IMR-90 (cell line): ENCODE results near the gene DENND10.

Experiments
- BHLHE40 ChIP-seq: fragments of 150-350 bp; IDR thresholded peaks from 2 replicates; pipeline ENCODE4 v1.6.1; 2016; ENCODE audit warnings: mild to moderate bottlenecking, low read depth, low read length
- CTCF ChIP-seq: conservative IDR thresholded peaks from 2 replicates; pipeline ENCODE4 v1.5.1; 2012; ENCODE audit warnings: mild to moderate bottlenecking, low read depth, low read length, improper control_type of control experiment
- FOS ChIP-seq: fragments of 150-350 bp; IDR thresholded peaks from 2 replicates; pipeline ENCODE4 v1.6.1; 2016; ENCODE audit warnings: low read depth, low read length
- MAFK ChIP-seq: IDR thresholded peaks from 2 replicates; pipeline ENCODE4 v1.6.1; 2012; ENCODE audit warnings: low read depth, low read length, improper control_type of control experiment
- MAZ ChIP-seq: IDR thresholded peaks from 2 replicates; pipeline ENCODE4 v1.6.1; 2012; ENCODE audit warnings: low read depth, mild to moderate bottlenecking, low read length, improper control_type of control experiment, moderate library complexity, borderline replicate concordance
- MXI1 ChIP-seq: IDR thresholded peaks from 2 replicates; pipeline ENCODE4 v1.6.1; 2012; ENCODE audit warnings: low read depth, mild to moderate bottlenecking, low read length, moderate library complexity, borderline replicate concordance
- NFE2L2 ChIP-seq: fragments of 150-350 bp; IDR thresholded peaks from 2 replicates; pipeline ENCODE4 v1.6.1; 2016; ENCODE audit warnings: low read depth, mild to moderate bottlenecking, low read length
- POLR2A ChIP-seq: IDR thresholded peaks from 2 replicates; pipeline ENCODE4 v1.6.1; 2012; ENCODE audit warnings: mild to moderate bottlenecking, low read depth, low read length
- RFX5 ChIP-seq: IDR thresholded peaks from 2 replicates; pipeline ENCODE4 v1.8.0; 2012; ENCODE audit warnings: low read depth, mild to moderate bottlenecking, low read length, moderate library complexity

- TF ChIP-seq NFE2L2: no peak
- TF ChIP-seq CTCF: no peak
- TF ChIP-seq MAFK: no peak
- TF ChIP-seq POLR2A: no peak
- TF ChIP-seq FOS: no peak
- TF ChIP-seq BHLHE40: no peak
- TF ChIP-seq RFX5: no peak
- no peak for TF ChIP-seq MXI1
- no peak for TF ChIP-seq MAZ
These were observed 30.0 kb downstream of the DENND10 start for GRCh38 chr10:119133949-119134348.
